Activated CD4-positive, alpha-beta memory T cell treated with anti-CD3 and anti-CD28 coated beads, Interleukin-2, amount 10 ng/mL, durations not matched to agents 7 days and 5 days (primary cell): ENCODE results near the gene KCNS1. TPM values are rescaled to one million over a fixed set of nuclear protein-coding genes. Genes with fewer than 3 reads are reported as not detected.

Experiments
- CTCF ChIA-PET: fragments of 350-600 bp; sonication (Branson Sonifier 250); formaldehyde crosslinking; loops from one replicate; lab custom pipeline; 2021; ENCODE audit warnings: antibody characterized with exemption, inconsistent platforms; lab: Charles Lee
- POLR2A ChIA-PET: fragments of 350-600 bp; sonication (Branson Sonifier 250); formaldehyde crosslinking; loops from one replicate; lab custom pipeline; 2021; ENCODE audit warnings: antibody characterized with exemption; lab: Charles Lee
- DNase-seq: peaks from one replicate; pipeline ENCODE4 v3.0.0-alpha.2; 2020
- H3K27ac Mint-ChIP-seq: one replicate; pipeline ENCODE4 v1.8.0; 2021; ENCODE audit warnings: mild to moderate bottlenecking, mixed read lengths
- H3K27me3 Mint-ChIP-seq: one replicate; pipeline ENCODE4 v1.8.0; 2021; ENCODE audit warnings: mixed read lengths
- H3K36me3 Mint-ChIP-seq: one replicate; pipeline ENCODE4 v1.8.0; 2021; ENCODE audit warnings: low read depth, mixed read lengths
- H3K4me1 Mint-ChIP-seq: one replicate; pipeline ENCODE4 v1.8.0; 2021; ENCODE audit warnings: mixed read lengths
- H3K4me3 Mint-ChIP-seq: one replicate; pipeline ENCODE4 v1.8.0; 2021; ENCODE audit warnings: mild to moderate bottlenecking, mixed read lengths
- H3K9me3 Mint-ChIP-seq: one replicate; pipeline ENCODE4 v1.8.0; 2021; ENCODE audit warnings: mixed read lengths
- total RNA-seq, 2 experiments: library from RNA; stranded (reverse); gene quantifications; one replicate each; pipeline ENCODE4 v1.2.3, GENCODE V29; 2021

Gene KCNS1
- total RNA-seq, 2 experiments from 2014 or later, result 0.13 TPM

DNA sequence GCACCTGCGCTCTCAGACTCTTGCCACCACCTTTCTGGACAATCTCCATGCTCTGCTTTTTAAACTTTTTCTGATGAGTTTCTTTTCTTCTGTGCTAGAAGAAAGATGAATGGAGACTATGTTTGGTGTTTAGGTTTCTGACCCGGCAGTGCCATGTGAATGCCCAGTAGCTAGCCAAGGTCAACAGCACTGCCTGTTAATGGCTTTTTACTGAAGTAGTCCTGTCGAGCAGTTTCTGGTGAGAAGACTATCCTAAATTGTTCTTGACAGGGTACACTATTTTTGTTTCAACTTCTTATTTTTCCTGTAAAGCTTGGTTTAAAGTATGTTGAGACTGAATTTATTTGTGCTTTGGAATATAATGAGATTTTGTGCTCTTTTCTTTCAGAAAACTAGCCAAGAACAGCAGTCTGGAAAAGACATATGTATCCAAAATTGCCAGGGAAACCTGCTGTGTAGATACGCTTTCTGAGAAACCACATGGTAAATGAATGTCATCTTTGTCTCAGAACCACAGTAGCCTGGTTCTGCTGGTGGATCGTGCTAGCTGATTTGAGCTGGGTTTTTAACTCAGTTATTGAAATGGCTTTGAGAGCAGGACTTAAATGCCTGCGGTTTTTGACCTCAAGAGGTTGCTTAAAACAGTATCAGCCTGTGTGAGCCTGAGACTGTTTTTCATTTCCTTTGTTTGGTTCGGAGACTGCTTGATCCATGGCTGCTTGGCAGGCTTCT lies 48.1 kb downstream of the KCNS1 start:
- peak; percentile 47 for DNase-seq
- H3K27me3 Mint-ChIP-seq, result no peaks in the 10 kb centered on the region
- no peak overlapping the region for H3K4me3 Mint-ChIP-seq
- POLR2A ChIA-PET, result interaction anchor here (1.0 to 1.5 kb wide), 5 partner anchors 9 to 291 kb away, joined by 3 to 6 read pairs (median 5); no protein-coding TSS in a partner anchor
- H3K36me3 Mint-ChIP-seq, result peaks cover 76% of the 10 kb centered on the region
- no peaks in the 10 kb centered on the region for H3K9me3 Mint-ChIP-seq
- peak overlapping the region; percentile 68 for H3K27ac Mint-ChIP-seq
- CTCF ChIA-PET, result interaction anchor here (1.2 to 4.3 kb wide), 4 partner anchors 9 to 385 kb away, joined by 3 to 26 read pairs (median 4); no protein-coding TSS in a partner anchor
- peaks cover 66% of the 10 kb centered on the region for H3K4me1 Mint-ChIP-seq

DNA sequence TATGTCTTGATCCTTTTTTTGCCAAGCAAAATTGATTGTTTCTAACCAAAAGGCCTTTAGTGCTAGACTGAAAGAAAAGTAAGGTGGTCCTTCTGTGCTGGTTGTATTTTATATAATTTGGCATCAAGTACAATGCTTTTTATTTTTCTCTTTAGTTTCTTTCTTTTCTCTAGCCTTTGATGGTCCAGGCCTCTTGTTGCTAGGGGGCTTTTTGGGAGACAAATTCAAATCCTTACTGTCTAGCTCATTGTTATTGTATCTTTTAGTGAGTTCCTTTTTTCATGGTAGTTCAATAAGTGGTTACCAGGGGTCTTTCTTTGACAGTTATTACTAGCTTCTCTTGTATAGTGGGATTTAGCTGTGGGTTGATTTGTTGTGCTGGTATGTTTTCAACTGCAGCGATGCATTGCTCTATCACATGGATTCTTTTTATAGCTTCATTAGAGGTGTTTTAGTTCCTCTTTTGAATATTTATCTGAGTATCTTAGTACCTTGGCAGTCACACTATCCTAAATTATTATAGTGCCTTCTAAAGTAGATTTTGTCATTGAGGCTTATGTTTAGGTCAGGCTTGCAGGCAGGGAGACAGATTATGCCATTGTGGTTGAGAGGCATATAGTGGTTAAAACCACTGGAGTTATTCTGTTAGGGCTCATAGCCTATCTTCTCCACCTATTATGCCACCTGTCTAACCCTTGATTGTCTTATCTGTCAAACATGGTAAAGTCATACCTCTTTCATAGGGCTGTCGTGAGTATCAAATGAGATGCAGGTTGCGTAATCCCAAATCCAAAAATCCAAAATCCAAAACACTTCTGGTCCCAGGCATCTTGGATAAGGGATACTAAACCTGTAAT lies 49.5 kb downstream of the KCNS1 start:
- DNase-seq, result no peak
- Mint-ChIP-seq H3K4me3 (no peak overlapping the region), H3K36me3 (peaks cover 78% of the 10 kb centered on the region), H3K4me1 (peaks cover 68% of the 10 kb centered on the region), H3K27me3 (no peaks in the 10 kb centered on the region), H3K27ac (no peak overlapping the region), H3K9me3 (no peaks in the 10 kb centered on the region)
- POLR2A ChIA-PET, result interaction anchor here (1.2 to 2.0 kb wide), 3 partner anchors 9 to 80 kb away, joined by 3 to 6 read pairs (median 5); no protein-coding TSS in a partner anchor
- CTCF ChIA-PET, result interaction anchor here (0.6 to 3.8 kb wide), 7 partner anchors 9 to 366 kb away, joined by 3 to 28 read pairs (median 4); no protein-coding TSS in a partner anchor

GRCh38 chr20:45049904-45050471 lies 50.9 kb downstream of the KCNS1 start:
- no peak overlapping the region for H3K4me3 Mint-ChIP-seq
- H3K36me3 Mint-ChIP-seq, result peaks cover 68% of the 10 kb centered on the region
- no peaks in the 10 kb centered on the region for H3K27me3 Mint-ChIP-seq
- ChIA-PET CTCF (interaction anchor here (1.0 to 3.8 kb wide), 6 partner anchors 21 to 269 kb away, joined by 3 to 28 read pairs (median 4); no protein-coding TSS in a partner anchor), POLR2A (interaction anchor here (0.6 to 2.0 kb wide), 2 partner anchors 15 to 44 kb away, joined by 3 to 6 read pairs; no protein-coding TSS in a partner anchor)
- no peaks in the 10 kb centered on the region for H3K9me3 Mint-ChIP-seq
- peaks cover 59% of the 10 kb centered on the region for H3K4me1 Mint-ChIP-seq
- H3K27ac Mint-ChIP-seq, result peak overlapping the region; percentile 28
- no peak for DNase-seq

- no peak overlapping the region for H3K4me3 Mint-ChIP-seq
- H3K9me3 Mint-ChIP-seq, result no peaks in the 10 kb centered on the region
Observed at GRCh38 chr20:45049438-45049837, 51.5 kb downstream of the KCNS1 start.

GRCh38 chr20:45047581-45048119 lies 53.3 kb downstream of the KCNS1 start:
- POLR2A ChIA-PET, result no interaction called here
- peaks cover 54% of the 10 kb centered on the region for H3K4me1 Mint-ChIP-seq
- H3K36me3 Mint-ChIP-seq, result peaks cover 60% of the 10 kb centered on the region
- no peak overlapping the region for H3K27ac Mint-ChIP-seq
- H3K4me3 Mint-ChIP-seq, result no peak overlapping the region
- CTCF ChIA-PET, result no interaction called here
- no peaks in the 10 kb centered on the region for H3K9me3 Mint-ChIP-seq
- no peak for DNase-seq
- H3K27me3 Mint-ChIP-seq, result no peaks in the 10 kb centered on the region

More at GRCh38 chr20:45049438-45049837, 51.5 kb downstream of the KCNS1 start:
- Mint-ChIP-seq H3K4me1 (peaks cover 55% of the 10 kb centered on the region), H3K27me3 (no peaks in the 10 kb centered on the region), H3K27ac (peak overlapping the region; percentile 28), H3K36me3 (peaks cover 62% of the 10 kb centered on the region)
- CTCF ChIA-PET, result interaction anchor here (1.0 to 3.8 kb wide), 6 partner anchors 28 to 270 kb away, joined by 3 to 28 read pairs (median 4); no protein-coding TSS in a partner anchor
- POLR2A ChIA-PET, result no interaction called here
- DNase-seq, result no peak

- Mint-ChIP-seq H3K27ac (no peak overlapping the region), H3K4me3 (no peak overlapping the region), H3K27me3 (no peaks in the 10 kb centered on the region), H3K4me1 (peaks cover 58% of the 10 kb centered on the region), H3K9me3 (no peaks in the 10 kb centered on the region), H3K36me3 (peaks cover 66% of the 10 kb centered on the region)
- POLR2A ChIA-PET, result interaction anchor here (0.6 to 1.3 kb wide), 6 partner anchors 9 to 137 kb away, joined by 3 to 8 read pairs (median 5); no protein-coding TSS in a partner anchor
- DNase-seq, result no peak
- CTCF ChIA-PET, result interaction anchor here (0.6 to 5.3 kb wide), 32 partner anchors 9 to 405 kb away, joined by 3 to 75 read pairs (median 4); no protein-coding TSS in a partner anchor
Observed at GRCh38 chr20:45044601-45045000, 56.3 kb downstream of the KCNS1 start.

DNA sequence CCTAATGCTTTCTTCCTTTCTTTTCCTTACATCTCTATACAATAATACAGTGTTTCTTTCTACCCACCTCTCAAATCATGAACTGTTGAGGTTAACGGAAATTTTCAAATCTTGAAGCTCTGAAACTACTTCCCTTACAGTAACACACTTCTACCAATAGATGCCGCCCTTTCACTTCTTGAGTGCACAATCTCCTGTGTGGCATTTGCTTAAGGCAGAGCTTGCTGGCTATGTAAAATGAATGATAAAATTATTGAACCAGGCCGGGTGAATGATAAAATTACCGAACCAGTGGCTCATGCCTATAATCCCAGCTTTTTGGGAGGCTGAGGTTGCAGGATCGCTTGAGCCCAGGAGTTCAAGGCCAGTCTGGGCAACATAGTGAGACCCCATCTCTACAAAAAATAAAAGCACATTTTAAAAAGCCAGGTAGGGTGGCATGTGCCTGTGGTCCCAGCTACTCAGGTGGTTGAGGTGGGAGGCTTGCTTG lies 56.8 kb downstream of the KCNS1 start:
- Mint-ChIP-seq H3K4me1 (peaks cover 54% of the 10 kb centered on the region), H3K4me3 (no peak overlapping the region), H3K27me3 (no peaks in the 10 kb centered on the region), H3K27ac (peak overlapping the region; percentile 55), H3K9me3 (no peaks in the 10 kb centered on the region), H3K36me3 (peaks cover 61% of the 10 kb centered on the region)
- ChIA-PET CTCF (interaction anchor here (0.6 to 5.3 kb wide), 32 partner anchors 8 to 406 kb away, joined by 3 to 75 read pairs (median 4); no protein-coding TSS in a partner anchor), POLR2A (interaction anchor here (0.6 to 1.3 kb wide), 8 partner anchors 9 to 137 kb away, joined by 3 to 8 read pairs (median 4); no protein-coding TSS in a partner anchor)
- DNase-seq, result peak; percentile 43

- H3K4me1 Mint-ChIP-seq, result peaks cover 47% of the 10 kb centered on the region
Observed at GRCh38 chr20:45042978-45043377, 57.9 kb downstream of the KCNS1 start.

More at GRCh38 chr20:45042978-45043377, 57.9 kb downstream of the KCNS1 start:
- POLR2A ChIA-PET, result interaction anchor here (0.9 to 1.7 kb wide), 5 partner anchors 8 to 35 kb away, joined by 3 to 5 read pairs (median 3); no protein-coding TSS in a partner anchor
- CTCF ChIA-PET, result interaction anchor here (1.1 to 5.3 kb wide), 9 partner anchors 8 to 251 kb away, joined by 4 to 75 read pairs (median 10); no protein-coding TSS in a partner anchor
- H3K36me3 Mint-ChIP-seq, result peaks cover 54% of the 10 kb centered on the region
- no peaks in the 10 kb centered on the region for H3K27me3 Mint-ChIP-seq
- no peak overlapping the region for H3K4me3 Mint-ChIP-seq
- no peak for DNase-seq
- H3K9me3 Mint-ChIP-seq, result no peaks in the 10 kb centered on the region
- peak overlapping the region; percentile 3 for H3K27ac Mint-ChIP-seq

Other genes with a start within 250 kb of the KCNS1 start
- gene YWHAB, start 215.4 kb downstream of the KCNS1 start, total RNA-seq, result 100 to 1,000 TPM; 277 to 279 TPM
- gene PABPC1L, start 191.1 kb downstream of the KCNS1 start, total RNA-seq, result 10 to 100 TPM; 57.9 to 58.9 TPM
- 10 to 100 TPM; 16.0 to 16.4 TPM for gene TOMM34, start 140.7 kb downstream of the KCNS1 start, total RNA-seq
- gene STK4, start 134.6 kb downstream of the KCNS1 start, total RNA-seq, result 100 to 1,000 TPM; 204 to 213 TPM
- under 1 TPM; 0.63 to 0.73 TPM for gene WFDC5, start 14.0 kb upstream of the KCNS1 start, total RNA-seq
- not detected for gene WFDC12, start 23.3 kb upstream of the KCNS1 start, total RNA-seq
- not detected for gene PI3, start 73.8 kb upstream of the KCNS1 start, total RNA-seq
- gene SEMG1, start 105.9 kb upstream of the KCNS1 start, total RNA-seq, result not detected
- not detected for gene SEMG2, start 120.2 kb upstream of the KCNS1 start, total RNA-seq
- under 1 TPM; 0.40 to 0.45 TPM for gene SLPI, start 153.4 kb upstream of the KCNS1 start, total RNA-seq
- gene RBPJL, start 205.7 kb upstream of the KCNS1 start, total RNA-seq, result not detected
- 1 to 10 TPM in 1 of 2 experiments, under 1 TPM in 1; 0.83 to 1.5 TPM for gene MATN4, start 207.2 kb upstream of the KCNS1 start, total RNA-seq
- 10 to 100 TPM; 28.1 to 28.3 TPM for gene SDC4, start 247.3 kb upstream of the KCNS1 start, total RNA-seq